OCI-LY1 (cell line): ENCODE data around the gene MACF1.

Experiments
- H2AFZ ChIP-seq: fragments of 200-600 bp; sonication (generic), shearing (Covaris generic); 2 replicates; pipeline ENCODE4 v1.6.0; 2014; ENCODE audit warnings: antibody characterized with exemption, mild to moderate bottlenecking, low read length
- H3F3A ChIP-seq: fragments of 200-600 bp; sonication (generic), shearing (Covaris generic); 2 replicates; pipeline ENCODE4 v1.6.0; 2014; ENCODE audit warnings: mild to moderate bottlenecking, antibody characterized with exemption, low read length, moderate library complexity; ENCODE audit not compliant: insufficient read depth
- H3K27ac ChIP-seq: fragments of 200-600 bp; sonication (generic); 2 replicates; pipeline ENCODE4 v1.5.1; 2014; ENCODE audit warnings: low read length, mixed run types, mild to moderate bottlenecking, low read depth; ENCODE audit not compliant: poor library complexity, severe bottlenecking
- H3K27me3 ChIP-seq: fragments of 200-600 bp; sonication (generic); 2 replicates; pipeline ENCODE4 v1.6.0; 2014; ENCODE audit warnings: antibody characterized with exemption, mild to moderate bottlenecking, low read length, moderate library complexity; ENCODE audit not compliant: insufficient read depth
- H3K36me3 ChIP-seq: fragments of 200-600 bp; sonication (generic); 2 replicates; pipeline ENCODE4 v1.6.1; 2014; ENCODE audit warnings: mild to moderate bottlenecking, antibody characterized with exemption, low read length, moderate library complexity, mixed read lengths; ENCODE audit not compliant: insufficient read depth
- H3K4me1 ChIP-seq: fragments of 200-600 bp; sonication (generic); 2 replicates; pipeline ENCODE4 v1.5.1; 2014; ENCODE audit warnings: mild to moderate bottlenecking, low read length, moderate library complexity; ENCODE audit not compliant: insufficient read depth, severe bottlenecking
- H3K4me2 ChIP-seq: fragments of 200-600 bp; sonication (generic), shearing (Covaris generic); 2 replicates; pipeline ENCODE4 v1.6.1; 2014; ENCODE audit warnings: low read length
- H3K4me3 ChIP-seq: fragments of 200-600 bp; sonication (generic); 2 replicates; pipeline ENCODE4 v1.5.1; 2014; ENCODE audit warnings: low read length, low read depth, mild to moderate bottlenecking, mixed read lengths; ENCODE audit not compliant: poor library complexity, severe bottlenecking
- H3K79me2 ChIP-seq: fragments of 200-600 bp; shearing (Covaris generic); 2 replicates; pipeline ENCODE4 v1.6.1; 2016; ENCODE audit warnings: mixed run types, low read length, mixed read lengths; ENCODE audit not compliant: insufficient read depth
- H3K9ac ChIP-seq: fragments of 200-600 bp; sonication (generic), shearing (Covaris generic); 2 replicates; pipeline ENCODE4 v1.6.1; 2014; ENCODE audit warnings: mild to moderate bottlenecking, low read length, mixed read lengths
- H3K9me2 ChIP-seq: fragments of 200-600 bp; sonication (generic), shearing (Covaris generic); 2 replicates; pipeline ENCODE4 v1.6.1; 2014; ENCODE audit warnings: low read depth, mild to moderate bottlenecking, low read length, mixed read lengths
- H3K9me3 ChIP-seq: fragments of 200-600 bp; shearing (Covaris generic); 2 replicates; pipeline ENCODE4 v1.6.1; 2014; ENCODE audit warnings: low read length, mixed read lengths
- H4K20me1 ChIP-seq: fragments of 200-600 bp; sonication (generic), shearing (Covaris generic); 2 replicates; pipeline ENCODE4 v1.6.0; 2016; ENCODE audit warnings: mild to moderate bottlenecking, low read length; ENCODE audit not compliant: insufficient read depth
- CTCF ChIP-seq: fragments of 200-600 bp; sonication (generic), shearing (Covaris generic); IDR thresholded peaks from 2 replicates; pipeline ENCODE4 v1.5.1; 2017; ENCODE audit warnings: mild to moderate bottlenecking, antibody characterized with exemption, low read length, moderate library complexity, mixed read lengths
- EZH2 ChIP-seq: fragments of 200-600 bp; sonication (generic), shearing (Covaris generic); IDR thresholded peaks from 2 replicates; pipeline ENCODE4 v1.8.0; 2017; ENCODE audit warnings: borderline replicate concordance, mixed run types, mild to moderate bottlenecking, antibody characterized with exemption, low read length, moderate library complexity, mixed read lengths

Gene MACF1

GRCh38 chr1:39436842-39437241 lies 232.3 kb downstream of the MACF1 start:
- no peaks in the 10 kb centered on the region for H3K9me2 ChIP-seq
- no peak overlapping the region for H3K9ac ChIP-seq
- H4K20me1 ChIP-seq: no peaks in the 10 kb centered on the region
- H3K4me1 ChIP-seq: no peaks in the 10 kb centered on the region
- H3K27ac ChIP-seq: no peak overlapping the region
- H3K79me2 ChIP-seq: no peaks in the 10 kb centered on the region
- H3K9me3 ChIP-seq: no peaks in the 10 kb centered on the region
- H3K4me3 ChIP-seq: no peak overlapping the region
- no peak overlapping the region for H2AFZ ChIP-seq
- H3K36me3 ChIP-seq: peaks cover 75% of the 10 kb centered on the region
- no peak for TF ChIP-seq CTCF
- no peak for TF ChIP-seq EZH2
- H3K27me3 ChIP-seq: no peaks in the 10 kb centered on the region
- H3K4me2 ChIP-seq: no peak overlapping the region
- H3F3A ChIP-seq: no peaks in the 10 kb centered on the region

- Histone ChIP-seq H3K9me3 (no peaks in the 10 kb centered on the region), H3K27ac (no peak overlapping the region), H3F3A (no peaks in the 10 kb centered on the region), H3K27me3 (no peaks in the 10 kb centered on the region), H3K79me2 (no peaks in the 10 kb centered on the region), H4K20me1 (no peaks in the 10 kb centered on the region), H3K36me3 (peaks cover 79% of the 10 kb centered on the region), H3K9ac (no peak overlapping the region), H3K4me2 (no peak overlapping the region), H3K4me1 (no peaks in the 10 kb centered on the region), H3K9me2 (no peaks in the 10 kb centered on the region), H2AFZ (no peak overlapping the region), H3K4me3 (no peak overlapping the region)
- TF ChIP-seq EZH2 (no peak), CTCF (no peak)
Observed at GRCh38 chr1:39438042-39438441, 233.5 kb downstream of the MACF1 start.

- H3K79me2 ChIP-seq: no peaks in the 10 kb centered on the region
- H3K9ac ChIP-seq: no peak overlapping the region
- H3F3A ChIP-seq: no peaks in the 10 kb centered on the region
- peaks cover 83% of the 10 kb centered on the region for H3K36me3 ChIP-seq
- no peaks in the 10 kb centered on the region for H3K9me3 ChIP-seq
- H4K20me1 ChIP-seq: no peaks in the 10 kb centered on the region
- no peak overlapping the region for H3K27ac ChIP-seq
- H3K4me3 ChIP-seq: no peak overlapping the region
- no peaks in the 10 kb centered on the region for H3K9me2 ChIP-seq
- no peak overlapping the region for H3K4me2 ChIP-seq
- no peaks in the 10 kb centered on the region for H3K27me3 ChIP-seq
- TF ChIP-seq CTCF: no peak
- no peak for TF ChIP-seq EZH2
- H3K4me1 ChIP-seq: no peaks in the 10 kb centered on the region
- H2AFZ ChIP-seq: no peak overlapping the region
Observed at GRCh38 chr1:39440856-39441255, 236.4 kb downstream of the MACF1 start.
